Esophagus squamous epithelium (tissue), 4 donors: ENCODE measurements around the gene GH1.
"Not testable (repeated sequence)": the region's sequence is repeated elsewhere in the genome, so short reads cannot be mapped to it uniquely, and the experiment has no call there.

Experiments
- CTCF ChIP-seq, 6 experiments: fragments of 450-650 bp in 4 of 6; fragments of 200-600 bp in 2 of 6; sonication (generic) in 2 of 6; IDR thresholded peaks; one replicate each; pipeline ENCODE4 v1.5.1; 2016 to 2019; ENCODE audit warnings: antibody characterized with exemption in 6 of 6, mild to moderate bottlenecking in 4 of 6, moderate library complexity in 4 of 6
- POLR2A ChIP-seq, 4 donors: fragments of 450-650 bp; IDR thresholded peaks; one replicate each; pipeline ENCODE4 v1.6.1; 2017; ENCODE audit warnings: antibody characterized with exemption in 4 of 4, mild to moderate bottlenecking in 4 of 4, moderate library complexity in 3 of 4

GRCh38 chr17:63915753-63916152, 2.9 kb downstream of the GH1 start:
- TF ChIP-seq POLR2A, CTCF (IDR thresholded peaks at IDR 0.05): not testable (repeated sequence)
